Hematopoietic multipotent progenitor cell treated with erythropoietin and hydrocortisone succinate and interleukin-3 and kit ligand, for 15 days (in vitro differentiated cells): ENCODE measurements around the gene GPC1.

ENCODE experiments used
- DNase-seq: peaks from one replicate; pipeline ENCODE4 v3.0.0-alpha.2; 2015; ENCODE audit warnings: low spot score

The GPC1 gene

GRCh38 chr2:240442891-240443715 lies 7.6 kb downstream of the GPC1 start:
- DNase-seq: no peak

- no peak for DNase-seq
Observed at GRCh38 chr2:240443891-240444301, 8.4 kb downstream of the GPC1 start.

GRCh38 chr2:240444464-240444863 lies 9.0 kb downstream of the GPC1 start:
- DNase-seq: no peak

GRCh38 chr2:240445961-240446663 lies 10.6 kb downstream of the GPC1 start:
- DNase-seq: no peak

GRCh38 chr2:240446664-240447175 lies 11.3 kb downstream of the GPC1 start:
- DNase-seq: no peak

DNA sequence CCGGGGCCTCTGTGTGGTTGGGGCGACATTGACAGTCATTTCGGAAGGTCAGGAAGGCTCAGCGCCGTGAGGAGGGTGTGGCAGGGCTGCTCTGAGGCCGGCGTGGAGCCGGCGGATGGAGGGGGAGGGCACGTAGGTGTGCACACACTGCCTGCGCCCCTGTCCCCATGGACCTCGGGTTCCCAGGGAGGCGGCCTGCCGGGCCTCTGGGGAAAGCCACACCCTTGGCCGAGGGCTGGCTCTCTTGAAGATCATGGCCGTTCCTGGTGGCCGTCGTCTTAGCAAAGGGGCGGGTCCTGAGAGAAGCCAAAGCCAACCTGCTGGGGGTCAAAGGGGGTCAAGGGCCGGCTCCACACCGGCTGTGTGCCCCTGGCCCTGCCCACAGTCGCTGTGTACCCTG lies 11.9 kb downstream of the GPC1 start:
- no peak for DNase-seq

DNA sequence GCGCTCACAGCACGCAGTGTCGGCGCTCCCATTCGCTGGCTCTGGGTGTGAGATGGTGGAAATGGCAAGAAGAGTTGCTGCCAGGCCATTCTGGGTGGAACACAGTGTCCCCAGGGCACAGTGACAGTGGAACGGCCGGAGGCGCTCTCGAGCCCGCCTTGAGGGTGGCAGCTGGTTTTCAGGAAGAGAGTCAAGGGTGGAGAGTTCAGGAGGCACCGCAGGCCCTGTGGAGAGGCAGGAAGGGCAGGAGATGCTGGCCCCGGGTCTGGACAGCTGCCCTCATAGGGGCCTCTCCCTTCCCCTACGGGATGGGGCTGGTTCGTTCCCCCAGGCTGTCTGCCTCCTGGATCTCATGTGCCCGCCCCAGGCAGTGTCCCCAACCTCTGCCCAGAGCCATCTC lies 12.5 kb downstream of the GPC1 start:
- no peak for DNase-seq

DNA sequence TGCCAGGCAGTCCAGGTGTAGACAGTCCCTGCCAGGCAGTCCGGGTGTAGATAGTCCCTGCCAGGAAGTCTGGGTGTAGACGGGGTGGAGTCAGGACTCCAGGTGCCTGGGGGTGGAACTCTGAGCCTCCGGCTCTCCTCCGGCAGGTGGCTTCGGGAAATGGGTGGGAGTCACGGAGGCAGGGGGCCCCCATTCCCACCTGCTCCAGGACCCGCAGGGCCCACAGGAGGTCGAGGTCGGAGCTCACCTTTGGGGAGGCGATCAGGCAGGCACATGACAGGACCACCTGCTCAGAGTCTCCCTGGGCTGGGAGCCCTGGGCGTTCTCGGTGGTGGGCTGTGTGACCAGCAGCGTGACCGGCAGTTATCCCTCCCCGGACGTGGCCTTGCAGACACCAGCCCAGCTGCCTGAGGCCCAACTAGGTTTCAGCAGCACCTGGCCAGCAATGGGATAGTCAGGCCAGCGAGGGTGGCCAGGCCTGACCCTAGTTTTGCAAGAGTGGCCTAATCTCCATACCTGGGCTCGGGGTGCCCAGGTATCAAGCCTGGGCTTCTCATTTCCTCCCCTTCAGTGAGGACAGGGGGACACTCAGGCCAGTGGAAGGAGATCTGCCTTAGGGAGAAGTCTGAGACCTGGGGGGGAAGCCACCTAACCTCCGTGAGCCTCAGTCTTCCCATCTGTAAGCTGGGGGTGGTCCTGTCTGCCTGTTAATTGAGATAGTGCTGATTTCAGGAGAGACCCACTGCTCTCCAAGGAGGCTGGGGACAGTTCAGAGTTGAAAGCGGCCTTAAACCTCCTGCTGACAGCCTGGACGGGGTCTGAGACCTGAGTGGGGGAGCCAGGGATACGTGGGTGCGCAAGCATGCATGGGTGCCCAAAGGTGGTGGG lies 13.2 kb downstream of the GPC1 start:
- DNase-seq: no peak

DNA sequence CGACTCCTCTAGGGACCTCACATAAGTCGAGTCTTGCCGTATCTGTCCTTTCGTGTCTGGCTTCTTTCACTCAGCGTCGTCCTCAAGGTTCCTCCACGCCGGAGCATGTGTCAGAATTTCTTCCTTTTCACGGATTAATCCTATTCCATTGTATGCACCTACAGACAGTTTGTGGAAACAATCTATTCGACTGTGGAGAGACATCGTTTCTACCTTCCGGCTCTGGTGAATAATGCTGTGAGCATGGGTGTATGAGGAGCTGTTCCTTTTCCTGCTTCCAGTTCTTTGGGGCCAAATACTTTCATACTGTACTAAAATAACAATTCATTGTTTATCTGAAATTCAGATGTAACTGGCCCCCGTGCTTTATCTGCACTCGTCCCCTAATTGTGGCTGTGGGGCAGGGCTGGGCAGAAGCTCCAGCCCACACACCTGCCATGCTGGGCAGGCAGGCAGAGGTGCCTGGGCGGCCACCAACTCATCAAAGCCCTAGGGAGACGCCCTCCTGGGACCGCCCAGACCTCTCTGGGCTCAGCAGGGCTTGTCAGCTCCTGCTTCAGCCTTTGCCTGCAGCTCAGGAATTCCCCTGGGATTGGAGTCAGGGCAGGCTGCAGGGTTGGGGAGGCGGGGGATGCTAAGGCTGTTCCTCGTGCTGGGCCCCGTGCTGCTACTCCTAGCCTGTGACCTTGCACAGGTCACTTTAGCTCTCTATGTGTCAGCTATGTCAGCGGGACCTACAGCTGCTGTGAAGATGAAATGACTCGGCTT lies 14.5 kb downstream of the GPC1 start:
- no peak for DNase-seq

DNA sequence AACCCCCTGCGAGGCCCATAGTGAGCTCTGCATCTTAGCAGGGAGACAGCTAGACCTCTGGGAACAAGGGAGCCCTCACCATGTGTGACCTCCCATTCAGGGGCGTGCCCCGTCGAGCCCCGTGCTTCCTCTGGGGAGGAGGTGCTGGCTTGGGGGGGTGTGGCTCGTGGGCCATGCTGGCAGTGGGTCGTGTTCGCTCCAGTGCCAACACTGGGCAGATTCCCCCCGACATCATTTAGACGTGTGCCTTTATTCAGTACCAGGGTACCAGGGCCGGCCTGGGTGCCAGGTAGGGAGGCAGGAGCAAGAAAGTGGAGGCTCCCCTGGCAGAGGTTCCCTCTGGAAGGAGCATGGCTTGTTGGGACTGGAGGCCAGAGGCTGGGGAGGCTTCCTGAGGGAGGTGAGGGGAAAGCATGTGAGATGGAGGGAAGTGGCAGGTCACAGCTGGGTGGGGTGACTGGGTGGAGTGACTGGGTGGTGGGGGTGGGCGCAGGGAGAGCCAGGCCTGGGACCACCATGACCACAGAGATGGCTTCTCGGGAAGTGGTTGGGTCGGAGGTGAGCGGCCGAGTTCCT lies 15.2 kb downstream of the GPC1 start:
- no peak for DNase-seq

GRCh38 chr2:240451108-240451611 lies 15.7 kb downstream of the GPC1 start:
- DNase-seq: no peak

- no peak for DNase-seq
Observed at GRCh38 chr2:240451791-240452461, 16.5 kb downstream of the GPC1 start.

- no peak for DNase-seq
Observed at GRCh38 chr2:240452462-240453256, 17.2 kb downstream of the GPC1 start.

- no peak for DNase-seq
Observed at GRCh38 chr2:240453461-240454105, 18.1 kb downstream of the GPC1 start.

DNA sequence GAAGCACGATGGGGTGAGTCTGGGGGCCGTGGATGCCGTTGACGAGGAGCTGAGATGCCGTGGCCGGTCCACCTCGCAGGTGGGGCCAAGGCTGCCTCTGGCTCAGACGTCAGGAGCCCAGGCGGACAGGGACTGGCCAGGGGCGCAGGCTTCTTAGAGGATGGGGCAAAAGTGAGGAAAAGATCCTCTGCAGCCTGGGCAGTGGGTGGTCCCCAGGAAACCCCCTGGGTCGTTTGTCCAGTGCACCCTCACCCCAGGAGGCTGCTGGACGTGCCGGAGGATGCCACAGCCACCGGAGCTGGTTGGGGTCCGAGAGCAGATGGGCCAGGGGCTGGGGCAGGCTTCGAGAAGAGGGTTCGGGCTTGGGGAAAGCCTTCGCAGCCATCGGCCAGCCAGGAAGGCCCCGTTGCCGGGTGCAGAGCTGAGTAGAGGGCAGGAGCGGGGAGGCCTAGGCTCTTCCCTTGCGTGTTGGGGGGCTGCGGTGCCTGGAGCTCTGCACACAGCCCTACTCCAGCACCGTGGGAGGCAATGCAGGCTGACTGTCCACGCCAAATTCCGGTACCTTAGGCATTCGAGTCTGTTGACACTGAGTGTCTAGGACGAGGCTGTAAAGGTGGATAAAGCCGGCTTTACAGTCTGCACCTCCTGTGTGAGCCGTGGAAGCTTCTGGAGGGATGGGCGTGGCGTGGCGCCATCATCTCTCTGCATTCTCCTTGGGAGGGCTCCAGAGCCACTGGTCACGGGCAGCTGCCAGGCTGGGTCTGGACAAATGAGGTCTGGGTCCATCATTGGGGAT lies 18.8 kb downstream of the GPC1 start:
- no peak for DNase-seq

DNA sequence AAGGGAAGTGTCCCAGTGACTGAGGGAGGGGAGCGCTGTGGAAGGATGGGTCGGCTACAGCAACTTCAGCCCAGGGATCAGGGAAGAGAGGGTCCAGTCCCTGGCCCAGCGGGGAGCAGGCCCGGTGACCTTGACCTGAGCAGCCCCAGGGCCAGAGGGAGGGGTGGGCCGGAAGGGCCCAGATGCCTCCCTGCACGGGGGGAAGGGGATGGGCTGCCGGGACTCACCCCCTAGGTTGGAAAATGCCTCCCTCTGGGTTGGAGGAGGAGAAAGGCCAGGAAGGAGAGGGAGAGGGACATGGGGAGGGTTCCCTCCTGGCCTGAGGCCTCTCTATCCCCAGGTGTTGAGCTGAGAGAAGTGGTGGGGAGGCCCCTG lies 19.8 kb downstream of the GPC1 start:
- DNase-seq: no peak

DNA sequence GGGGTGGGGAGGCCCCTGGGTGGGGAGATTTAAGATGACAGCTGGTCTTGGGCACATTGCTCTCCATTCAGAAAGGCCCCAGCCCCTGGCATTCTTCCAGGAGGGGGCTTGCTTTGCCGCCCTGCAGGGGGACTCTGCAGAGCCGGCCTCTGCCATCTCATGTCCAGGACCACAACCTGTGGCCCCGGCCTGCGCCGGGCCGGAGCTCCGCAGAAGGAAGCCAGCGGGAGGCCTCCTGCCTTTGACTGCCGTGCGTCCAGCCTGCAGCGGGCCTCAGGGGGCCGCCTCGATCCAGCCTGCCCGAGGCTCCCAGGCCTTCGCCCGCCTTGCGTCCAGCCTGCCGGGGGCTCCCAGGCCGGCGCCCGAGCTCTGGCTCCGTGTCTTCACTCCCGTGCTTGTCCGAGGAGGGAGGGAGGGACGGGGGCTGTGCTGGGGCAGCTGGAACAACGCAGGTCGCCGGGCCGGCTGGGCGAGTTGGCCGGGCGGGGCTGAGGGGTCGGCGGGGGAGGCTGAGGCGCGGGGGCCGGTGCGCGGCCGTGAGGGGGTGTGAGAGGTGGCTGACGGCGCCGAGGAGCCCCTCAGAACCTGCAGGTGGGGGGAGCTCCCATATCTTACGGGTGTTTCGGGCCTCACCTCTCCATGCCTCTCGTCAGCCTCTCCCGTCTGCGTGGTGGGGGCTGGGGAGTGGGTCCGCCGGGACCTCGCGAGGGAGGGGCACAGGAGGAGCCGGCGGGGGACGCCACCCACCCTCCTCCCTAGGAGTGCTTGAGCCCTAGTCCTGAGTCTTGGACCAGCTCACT lies 20.4 kb downstream of the GPC1 start:
- no peak for DNase-seq
